AG08395 (cell line): ENCODE measurements around the gene CREG2.
A peak's percentile ranks its signal among the peaks of the same experiment; 100 is the strongest.

Source experiments
- DNase-seq: peaks from one replicate; pipeline ENCODE4 v3.0.0; 2012; ENCODE audit warnings: mixed read lengths, low spot score

The CREG2 gene

DNA sequence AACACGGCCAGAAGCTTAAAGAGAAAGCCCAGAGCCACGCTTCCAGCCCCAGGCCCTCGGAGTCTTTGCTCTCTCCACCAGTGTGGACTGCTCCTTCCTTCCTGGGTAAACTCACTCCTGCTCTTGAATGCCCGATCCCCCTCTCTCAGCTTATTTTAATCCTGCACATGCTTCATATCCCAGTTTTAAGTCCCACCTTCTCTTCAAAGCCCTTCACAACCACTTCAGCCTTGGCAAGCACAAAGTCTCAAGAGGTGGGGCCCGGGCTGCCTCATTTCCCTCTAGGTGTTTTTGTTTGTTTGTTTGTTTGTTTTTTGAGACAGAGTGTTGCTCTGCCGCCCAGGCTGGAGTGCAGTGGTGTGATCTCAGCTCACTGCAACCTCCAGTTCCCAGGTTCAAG lies 21.6 kb upstream of the CREG2 start:
- no peak for DNase-seq

DNA sequence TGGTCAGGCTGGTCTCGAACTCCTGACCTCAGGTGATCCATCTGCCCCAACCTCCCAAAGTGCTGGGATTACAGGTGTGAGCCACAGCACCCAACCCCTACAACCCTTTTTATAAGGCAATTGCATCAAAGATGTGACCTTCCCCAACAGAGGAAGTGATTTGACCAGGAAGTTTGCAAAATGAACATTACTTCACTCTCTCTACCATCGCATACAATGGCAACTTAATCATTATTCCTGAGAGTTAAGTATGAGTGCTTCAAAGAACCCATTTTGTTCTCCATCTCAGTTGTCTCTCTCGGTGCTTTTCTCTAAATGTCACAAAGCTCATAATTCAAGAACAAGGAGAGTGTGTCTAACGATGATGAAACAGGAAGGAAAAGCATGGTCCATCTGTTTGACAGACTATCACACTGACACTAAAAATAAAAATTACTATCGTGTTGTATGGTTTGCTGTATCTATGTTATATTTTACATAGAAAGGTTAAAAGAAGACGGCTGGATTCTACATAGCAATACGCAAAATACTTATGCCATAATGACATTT lies 18.1 kb upstream of the CREG2 start:
- DNase-seq: no peak

DNA sequence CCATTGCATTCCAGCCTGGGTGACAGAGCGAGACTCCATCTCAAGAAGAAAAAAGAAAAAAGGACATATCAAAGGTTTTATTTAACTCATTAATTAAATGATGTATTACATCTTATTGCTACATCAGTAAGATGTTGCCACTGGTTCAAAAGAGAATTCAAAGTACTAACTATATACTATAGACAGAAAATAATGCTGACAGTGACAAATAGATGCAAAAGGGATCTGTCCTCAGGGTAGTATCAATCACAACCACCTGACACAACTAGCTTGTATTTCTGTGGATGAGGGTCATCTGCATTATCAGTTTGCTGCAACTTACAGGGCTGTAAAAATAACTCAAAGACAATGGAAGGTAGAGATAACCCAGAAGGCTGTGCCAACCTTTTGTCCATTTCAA lies 16.4 kb upstream of the CREG2 start:
- DNase-seq: no peak

DNA sequence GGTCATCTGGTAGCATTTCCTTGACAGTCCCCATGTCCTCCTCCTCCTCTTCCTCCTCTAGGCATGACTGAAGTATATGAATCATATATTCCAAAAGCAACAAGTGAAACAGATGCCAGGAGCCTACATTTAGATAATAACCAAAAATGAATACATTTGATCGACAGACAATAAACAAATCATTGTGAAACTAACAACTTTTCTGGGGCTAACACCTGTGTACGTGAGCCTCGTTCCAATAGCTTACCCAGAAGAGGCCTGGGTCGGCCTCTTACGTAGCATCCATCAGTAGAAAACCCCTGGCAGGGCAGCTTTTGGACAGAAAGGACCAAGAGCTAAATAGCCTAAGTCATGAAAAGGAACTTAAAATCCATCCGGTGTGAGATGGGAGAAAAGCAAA lies 15.3 kb upstream of the CREG2 start:
- no peak for DNase-seq

DNA sequence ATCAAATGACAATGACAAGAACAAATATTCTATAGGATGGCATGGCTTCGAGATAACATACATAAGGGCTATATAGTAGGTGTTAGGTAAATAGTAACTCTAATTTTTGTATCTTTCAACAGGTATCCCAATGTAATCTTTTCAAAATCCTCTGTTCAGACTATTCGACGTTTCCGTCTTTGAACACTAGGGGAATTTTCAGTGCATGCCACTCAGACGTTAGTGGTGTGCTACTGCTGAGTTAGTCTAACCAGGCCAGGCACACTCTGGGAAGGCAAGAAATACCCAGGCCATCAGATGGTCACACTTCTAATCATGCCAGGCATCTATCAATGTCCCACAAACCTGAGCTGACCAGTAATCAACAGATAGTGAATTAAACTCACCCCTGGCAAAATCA lies 14.6 kb upstream of the CREG2 start:
- no peak for DNase-seq

DNA sequence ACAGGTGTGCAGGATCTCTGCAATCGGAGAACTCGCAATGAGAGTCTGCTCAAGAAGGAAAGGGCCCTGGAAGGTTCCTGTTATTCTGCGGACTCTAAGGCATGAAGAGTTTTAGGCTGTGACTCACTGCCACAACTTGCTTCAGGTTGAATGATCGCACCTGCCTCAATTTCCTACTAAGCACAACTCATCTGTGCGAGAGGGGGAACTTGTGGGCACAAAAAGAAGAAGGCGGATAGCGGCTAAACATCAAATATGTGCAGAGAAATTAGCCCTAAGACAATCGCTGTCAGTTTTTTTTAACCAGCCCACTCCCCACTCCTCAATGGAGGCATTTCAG lies 14.0 kb upstream of the CREG2 start:
- DNase-seq: no peak

DNA sequence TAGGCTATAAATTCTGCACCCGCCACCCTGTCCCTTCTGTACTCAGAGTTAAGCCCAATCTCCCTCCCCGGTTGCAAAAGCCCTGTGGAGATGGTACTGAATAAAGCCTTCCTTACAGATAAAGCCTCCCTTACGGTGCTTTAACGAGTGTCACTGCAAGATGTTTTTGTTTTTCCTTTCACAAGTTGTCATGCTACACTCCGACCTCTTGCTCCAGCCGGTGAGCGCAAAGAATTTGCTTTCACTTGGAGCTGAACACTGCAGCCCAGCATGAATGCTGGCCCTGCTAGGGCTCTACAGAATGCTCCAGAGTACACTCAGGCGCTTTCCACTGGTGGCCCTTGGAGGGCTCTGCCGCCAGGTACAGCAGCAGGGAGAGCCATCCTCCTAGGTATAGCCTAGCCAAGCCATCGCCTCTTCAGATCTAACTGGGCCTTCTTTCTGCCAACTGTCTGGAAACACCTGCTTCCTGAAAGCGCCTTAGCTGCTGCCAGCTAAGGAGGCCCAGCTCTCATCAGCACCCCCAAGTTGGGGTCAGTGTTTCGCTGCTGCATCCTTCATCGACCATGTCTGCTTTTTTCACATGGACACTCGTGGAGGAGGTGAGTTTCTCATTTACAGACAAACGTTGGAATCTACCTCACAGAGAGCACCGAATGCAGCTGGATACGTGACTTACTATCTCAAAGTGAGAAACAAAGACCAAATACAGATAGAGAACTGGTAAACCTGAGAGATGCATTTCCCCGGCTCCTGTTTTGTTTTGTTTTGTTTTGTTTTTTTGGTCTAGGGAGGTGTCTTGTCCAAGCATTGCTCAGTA lies 13.4 kb upstream of the CREG2 start:
- no peak for DNase-seq

DNA sequence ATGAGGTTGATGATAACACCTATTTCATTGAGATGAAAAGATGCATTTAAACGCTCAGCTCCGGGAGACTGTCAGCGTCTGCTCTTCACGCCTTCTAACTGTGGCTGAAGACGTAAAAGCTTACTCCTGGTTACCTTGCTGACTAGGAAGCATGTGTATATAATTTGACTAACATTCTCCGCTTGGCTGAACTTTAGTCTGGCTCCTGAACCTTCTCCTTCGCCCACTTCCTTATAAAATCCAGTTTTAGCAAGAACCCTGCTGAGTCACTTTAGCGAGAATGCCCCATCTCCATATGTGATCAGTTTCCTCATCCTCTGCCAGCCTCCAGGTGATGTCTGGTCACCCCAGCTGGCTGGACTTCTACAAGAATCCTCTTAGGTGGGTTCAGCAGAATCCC lies 12.7 kb upstream of the CREG2 start:
- DNase-seq: no peak

DNA sequence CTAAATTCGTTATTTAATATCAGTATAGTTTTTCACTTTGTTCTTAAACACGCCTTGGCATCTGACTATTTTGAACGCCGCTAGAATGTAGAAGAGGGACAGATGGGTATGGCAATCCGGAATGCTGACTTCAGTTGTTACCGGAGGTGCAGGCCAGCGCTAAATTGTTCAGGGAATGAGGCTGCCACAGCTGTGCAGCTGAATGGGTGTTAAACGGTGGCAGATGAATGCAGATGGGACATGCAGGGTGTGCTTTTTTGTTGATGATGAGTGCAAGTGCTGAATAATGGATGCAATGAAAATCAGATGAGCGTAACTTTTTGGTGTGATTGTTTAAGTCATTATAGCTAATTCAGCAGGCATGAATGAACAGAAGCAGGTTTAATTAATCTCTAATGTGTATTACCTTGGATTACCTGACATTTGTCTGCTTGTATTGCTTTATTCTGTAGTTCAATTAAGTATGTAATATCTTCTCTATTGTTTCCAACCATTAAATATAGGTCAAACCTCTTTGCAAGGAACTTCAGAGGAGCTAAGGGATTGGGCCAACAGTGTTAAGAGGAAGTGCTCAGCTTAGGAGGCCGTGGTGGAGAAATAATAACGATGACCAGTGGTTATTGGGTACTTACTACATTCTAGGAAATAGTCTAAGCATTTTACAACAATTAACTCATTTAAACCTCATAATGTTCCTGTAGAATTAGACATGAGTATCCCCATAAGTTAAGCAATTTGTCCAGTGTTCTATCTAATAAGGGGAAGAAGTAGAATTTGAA lies 11.9 kb upstream of the CREG2 start:
- no peak for DNase-seq

DNA sequence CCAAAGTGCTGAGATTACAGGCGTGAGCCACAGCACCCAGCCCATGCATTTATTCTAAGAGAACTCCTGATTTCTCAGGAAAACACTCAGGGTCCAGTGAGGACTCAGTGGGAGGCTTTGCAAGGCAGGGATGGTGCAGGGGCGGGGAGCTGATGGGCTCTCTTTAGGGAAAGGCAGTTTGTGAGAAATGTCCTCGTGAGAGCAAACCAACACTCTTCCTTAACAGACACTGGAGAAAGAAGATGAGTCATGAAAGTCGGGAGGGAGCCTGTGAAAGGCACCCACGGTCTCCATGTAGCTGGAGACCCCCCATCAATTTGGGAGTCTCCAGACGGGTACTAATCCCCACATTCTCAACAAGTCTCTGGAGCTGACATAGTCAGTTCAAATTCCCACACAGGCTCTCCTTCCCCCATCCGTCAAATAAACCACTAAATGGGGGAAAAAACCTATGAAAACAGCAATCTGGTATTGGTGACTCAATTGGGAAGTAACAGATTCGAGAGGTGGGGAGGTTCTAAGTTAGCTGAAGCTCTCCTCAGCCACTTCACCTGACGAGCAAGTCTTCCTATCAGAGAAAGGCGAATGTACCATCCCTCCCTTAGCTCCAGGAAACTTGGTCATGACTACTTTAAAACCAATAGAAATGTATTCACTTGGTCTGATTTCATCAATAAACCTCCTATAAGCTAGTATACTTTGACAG lies 11.0 kb upstream of the CREG2 start:
- no peak for DNase-seq

DNA sequence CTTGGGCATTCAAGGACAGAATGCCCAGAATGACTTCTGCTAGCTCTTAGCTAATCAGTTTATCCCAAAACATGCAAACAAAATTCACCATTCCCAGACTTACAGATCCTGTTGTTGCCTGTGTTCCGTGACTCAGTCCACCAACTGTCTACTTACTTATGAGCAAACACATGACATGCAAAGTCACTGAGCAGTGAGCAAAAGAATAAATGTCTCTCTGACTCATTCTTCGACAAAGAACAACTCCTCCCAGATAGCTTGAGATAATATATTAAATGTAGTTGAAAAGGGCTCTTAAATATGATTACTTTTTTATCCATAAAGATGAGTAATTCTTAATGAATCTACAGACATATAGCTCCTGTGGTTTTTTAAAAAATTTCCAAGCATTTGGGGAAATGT lies 9.0 kb upstream of the CREG2 start:
- peak; percentile 87 for DNase-seq

DNA sequence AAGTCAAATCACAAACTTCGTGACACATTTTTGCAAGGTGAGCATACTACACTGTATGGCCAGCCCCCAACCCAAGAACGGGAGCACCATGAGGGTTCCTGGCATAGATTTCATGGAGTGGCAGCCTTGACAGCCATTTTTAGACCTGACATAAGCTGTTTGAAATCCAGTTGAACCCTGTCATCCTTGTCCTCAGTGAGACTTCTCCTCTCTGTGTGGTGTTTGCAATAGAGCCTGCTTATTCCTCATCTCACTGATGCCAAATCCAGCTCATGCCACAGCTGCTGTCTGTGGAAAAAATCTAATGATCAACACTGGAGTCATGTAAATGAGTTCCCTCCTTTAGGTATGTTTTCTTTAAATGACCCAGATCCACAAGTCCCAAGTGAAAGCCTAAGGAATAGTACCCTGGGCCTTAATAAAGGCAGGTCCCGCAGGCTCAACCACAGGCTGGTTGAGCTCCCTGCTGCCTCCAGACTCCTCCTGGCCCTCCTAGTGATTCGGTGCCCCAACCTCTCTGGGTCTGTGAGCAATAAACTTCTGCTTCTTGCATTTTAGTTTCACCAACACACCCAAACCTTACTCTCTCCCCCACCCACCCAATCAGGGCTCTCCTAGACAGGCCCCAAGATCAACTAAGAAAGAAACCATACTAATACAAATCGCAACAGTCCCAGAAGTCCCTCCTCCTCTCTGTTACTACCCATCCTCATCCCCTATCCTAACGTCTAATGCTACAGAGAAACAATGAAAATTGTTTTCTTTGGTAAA lies 8.4 kb upstream of the CREG2 start:
- no peak for DNase-seq

DNA sequence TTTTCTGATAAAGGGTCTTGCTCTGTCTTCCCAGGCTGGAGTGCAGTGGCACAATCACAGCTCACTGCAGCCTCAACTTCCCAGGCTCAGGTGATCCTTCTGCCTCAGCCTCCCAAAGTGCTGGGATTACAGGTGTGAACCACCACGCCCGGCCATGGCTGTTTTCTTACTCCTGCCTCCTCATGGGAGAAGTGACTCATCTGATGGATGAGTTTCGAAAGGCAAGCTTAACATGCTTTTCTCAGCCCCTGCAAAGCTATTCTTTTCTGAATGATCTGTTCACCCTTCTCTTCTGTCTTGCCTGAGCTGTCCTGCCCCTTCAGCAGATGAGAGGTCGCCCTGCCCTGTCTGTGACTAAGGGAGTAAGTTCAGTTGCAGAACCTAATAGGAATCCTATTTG lies 929 bp upstream of the CREG2 start:
- peak; percentile 32 for DNase-seq

DNA sequence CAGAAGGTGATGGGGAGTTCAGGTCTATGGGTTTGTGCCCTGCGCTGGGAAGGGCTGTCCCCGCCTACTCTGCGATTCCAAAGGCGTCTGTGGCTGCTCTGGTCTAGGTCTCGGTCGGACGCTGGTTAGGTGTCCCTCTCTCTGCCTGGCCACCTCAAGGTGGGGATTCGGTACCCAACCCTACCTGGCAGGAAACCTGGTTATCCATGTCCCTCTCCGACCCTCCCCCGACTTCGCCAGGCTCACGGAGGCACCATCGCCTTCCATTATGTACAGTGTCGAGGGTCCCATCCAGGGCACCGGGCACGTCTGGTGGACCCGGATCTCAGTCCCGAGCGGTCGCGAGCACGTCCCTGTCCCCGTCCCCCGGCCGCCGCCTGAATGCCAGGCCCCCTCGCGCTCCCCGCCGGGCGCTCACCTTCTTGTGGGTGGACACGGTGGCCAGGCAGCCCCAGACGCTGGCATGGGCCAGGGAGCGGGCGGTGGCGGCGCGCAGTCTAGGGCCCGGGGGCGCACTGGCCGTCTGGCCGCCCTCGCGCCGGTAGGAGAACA lies 628 bp downstream of the CREG2 start:
- DNase-seq: no peak

DNA sequence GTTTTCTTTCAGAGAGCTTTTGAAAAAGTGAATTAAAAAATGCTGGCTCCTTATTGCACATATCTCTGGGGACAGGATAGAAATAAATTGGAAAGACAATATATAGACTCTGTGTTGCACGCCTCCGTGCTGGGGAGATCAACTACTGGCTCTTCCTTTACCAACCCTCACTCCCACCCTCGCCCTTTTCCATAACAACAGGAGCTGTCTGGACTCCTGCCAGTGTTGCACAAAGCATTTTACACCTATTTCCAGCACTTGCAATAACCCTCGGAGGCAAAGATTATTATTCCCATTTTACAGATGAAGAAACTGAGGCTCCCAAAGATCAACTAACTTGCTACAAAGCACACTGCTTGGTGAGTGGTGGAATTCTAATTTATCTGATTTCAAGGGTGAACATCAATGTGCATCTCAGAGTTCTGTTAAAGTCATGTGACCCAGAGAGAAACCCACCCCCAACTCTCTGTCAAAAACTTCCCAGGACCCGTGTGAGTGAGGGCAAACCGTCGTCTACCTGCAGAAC lies 4.2 kb downstream of the CREG2 start:
- DNase-seq: no peak

DNA sequence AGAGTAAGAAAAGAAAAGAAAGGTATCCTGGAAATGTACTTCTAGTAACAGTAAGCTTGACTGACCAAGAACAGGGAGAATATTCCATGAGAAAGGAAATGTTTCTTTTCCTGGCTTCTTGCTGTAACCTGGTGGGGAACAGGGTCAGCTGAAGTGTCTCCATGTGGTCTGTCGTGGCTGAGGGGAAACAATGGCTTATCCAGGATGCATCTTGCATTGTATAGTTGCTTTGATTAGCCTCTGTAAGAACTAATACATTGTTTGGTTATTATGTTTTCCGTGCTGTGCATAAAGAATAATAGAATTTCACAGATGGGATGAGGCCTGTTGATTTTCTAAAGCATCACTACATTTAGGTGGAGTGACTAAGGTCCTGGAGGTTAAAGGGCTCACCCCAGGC lies 4.9 kb downstream of the CREG2 start:
- DNase-seq: no peak

DNA sequence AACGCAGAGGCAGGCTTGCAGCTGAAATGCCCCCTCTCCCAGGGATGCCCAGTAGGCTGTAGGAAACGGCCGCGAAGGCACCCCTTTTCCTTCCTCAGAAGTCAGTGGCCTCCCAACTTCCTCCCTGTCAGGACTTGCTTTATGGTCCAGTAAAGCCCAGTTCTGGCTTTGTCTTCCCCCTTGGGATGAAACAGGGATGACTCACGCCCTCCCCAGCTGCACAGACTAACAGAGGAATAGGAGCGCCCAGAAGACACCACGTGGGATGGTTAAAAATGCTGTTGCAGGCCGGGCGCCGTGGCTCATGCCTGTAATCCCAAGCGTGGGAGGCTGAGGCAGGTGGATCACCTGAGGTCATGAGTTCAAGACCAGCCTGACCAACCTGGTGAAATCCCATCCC lies 6.9 kb downstream of the CREG2 start:
- DNase-seq: peak; percentile 82

DNA sequence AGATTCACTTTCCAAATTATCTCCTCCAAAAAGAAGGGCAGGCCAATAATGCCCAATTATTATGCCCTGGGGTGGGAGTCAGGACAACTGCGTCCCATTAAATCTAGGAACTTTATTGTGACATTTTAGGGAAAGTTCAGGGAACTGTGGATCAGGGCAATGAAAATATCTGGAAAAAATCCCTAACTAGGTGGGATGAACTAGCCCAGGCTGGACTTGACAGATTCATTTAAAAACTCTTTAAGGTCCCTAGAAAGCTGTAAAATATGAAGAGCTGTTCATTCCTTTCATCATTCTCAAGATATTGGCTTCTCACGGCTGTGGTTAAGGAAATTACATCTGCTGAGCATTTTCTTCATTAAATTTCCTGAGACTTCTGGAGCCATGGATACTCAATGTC lies 8.2 kb downstream of the CREG2 start:
- no peak for DNase-seq

DNA sequence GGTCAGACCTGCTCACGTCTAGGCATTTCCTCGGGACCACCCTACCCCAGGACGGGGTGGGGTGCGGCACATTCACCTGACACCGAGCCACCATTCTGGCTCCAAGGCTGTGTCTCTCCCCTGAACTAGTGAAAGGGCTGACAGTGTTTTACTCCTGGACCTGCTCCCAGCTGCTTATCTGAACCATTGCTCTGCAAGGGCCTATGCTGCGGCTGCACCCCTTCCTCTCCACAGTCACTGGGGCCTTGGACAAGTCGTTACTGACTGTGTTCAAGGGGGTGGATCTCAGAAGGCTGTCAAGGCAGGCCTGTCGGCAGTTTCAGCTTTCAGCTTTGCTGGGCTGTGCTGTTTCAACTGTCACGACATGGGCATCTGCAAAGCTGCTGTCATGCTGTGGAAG lies 11.7 kb downstream of the CREG2 start:
- DNase-seq: no peak

DNA sequence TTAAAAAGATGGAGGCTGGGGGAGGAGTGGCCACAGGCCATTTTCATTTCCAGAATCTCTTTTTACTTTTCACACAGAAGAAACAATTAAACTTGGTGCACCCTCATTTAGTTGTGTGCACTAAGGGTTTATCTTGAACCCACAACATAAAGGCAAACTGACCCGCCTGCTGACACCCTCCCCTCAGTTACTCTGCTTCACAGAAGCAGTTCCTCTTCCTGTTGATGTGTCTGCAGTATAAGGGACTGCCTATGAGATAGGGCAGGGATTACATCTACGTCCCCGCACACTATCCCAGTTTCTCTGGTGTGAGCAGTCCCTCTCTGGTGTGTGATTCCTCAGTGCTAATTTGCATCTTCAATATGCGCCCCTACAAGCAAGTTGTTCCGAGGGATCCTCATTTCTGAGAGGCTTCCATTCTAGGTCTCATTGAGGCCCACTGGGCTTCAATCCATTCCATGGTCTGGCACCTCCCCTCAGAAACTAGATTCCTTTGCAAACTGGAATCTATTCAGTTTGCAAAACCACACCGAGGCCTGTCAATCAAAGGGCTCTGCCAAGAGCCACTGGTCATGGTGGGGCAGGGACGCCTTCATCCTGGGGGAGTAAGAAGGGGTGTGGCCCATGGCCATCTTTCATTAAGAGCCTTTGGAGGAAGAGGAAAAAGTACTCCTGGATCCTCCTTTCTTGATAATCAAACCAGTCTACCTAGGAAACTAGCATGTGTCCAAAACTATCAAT lies 12.3 kb downstream of the CREG2 start:
- DNase-seq: no peak

DNA sequence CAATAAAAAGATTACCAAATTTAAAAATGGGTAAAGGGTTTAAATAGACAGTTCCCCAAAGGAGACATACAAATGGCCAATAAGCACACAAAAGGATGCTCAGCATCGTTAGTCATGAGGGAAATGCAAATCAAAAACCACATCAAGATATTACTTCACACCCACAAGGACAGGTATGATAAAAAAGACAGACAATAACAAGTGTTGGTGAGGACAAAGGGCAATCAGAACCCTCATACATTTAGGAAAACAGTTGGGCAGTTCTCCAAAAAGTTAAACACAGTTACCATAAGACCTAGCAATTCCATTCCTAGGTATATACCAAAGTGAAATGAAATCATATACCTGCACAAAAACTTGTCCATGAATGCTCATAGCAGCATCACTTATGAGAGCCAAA lies 14.5 kb downstream of the CREG2 start:
- no peak for DNase-seq
